ENCODE data around the gene CNP. TPM values are rescaled to one million over a fixed set of nuclear protein-coding genes. Genes with fewer than 3 reads are reported as not detected.
A peak's percentile ranks its signal among the peaks of the same experiment; 100 is the strongest.

Gene CNP
- total and polyA plus RNA-seq, 10 of the 15 experiments (the other 5 are each of a cell fraction or from before 2014, with no cell fraction given) = 1.8 to 60.7 (median 31.4) TPM

GRCh38 chr17:41930009-41930832 is 36.4 kb upstream of the CNP start, which contains the start of gene ODAD4 (continued):
- TF ChIP-seq ATF3 (IDR thresholded peaks at IDR 0.05; ENCODE audit: borderline replicate concordance, extremely low read depth, low read depth, low read length) = no peak
- no peak for TF ChIP-seq ZNF207 (IDR thresholded peaks at IDR 0.05; ENCODE audit: borderline replicate concordance)
- no peak for TF ChIP-seq ZBED1 (IDR thresholded peaks at IDR 0.05; ENCODE audit: borderline replicate concordance)
- TF ChIP-seq PKNOX1 (IDR thresholded peaks at IDR 0.05) = peak; percentile 95
- peak; percentile 60 to 64; a peak in 3 of 4 replicates for TF ChIP-seq IKZF2 (IDR thresholded peaks at IDR 0.05)
- TF ChIP-seq LARP7 (IDR thresholded peaks at IDR 0.05) = no peak
- no peak for TF ChIP-seq ZBTB4 (CRISPR knock-in tag; IDR thresholded peaks at IDR 0.05)
- TF ChIP-seq FOXK2 (IDR thresholded peaks at IDR 0.05) = no peak
- no peak for TF ChIP-seq CEBPZ (IDR thresholded peaks at IDR 0.05; ENCODE audit: low read depth, low read length)
- TF ChIP-seq ATF2 (IDR thresholded peaks at IDR 0.05; ENCODE audit: low read length) = no peak
- peak in 1 of 2 experiments; percentile 29; a peak in 1 of 4 replicates for TF ChIP-seq BHLHE40 (IDR thresholded peaks at IDR 0.05; ENCODE audit: borderline replicate concordance in 1 of 2, low read depth in 2 of 2, low read length in 1 of 2)
- peak; percentile 71 for TF ChIP-seq BMI1 (IDR thresholded peaks at IDR 0.05; ENCODE audit: borderline replicate concordance)
- no peak; the same call in 1 of the 2 replicates for TF ChIP-seq DPF2 (IDR thresholded peaks at IDR 0.05)
- TF ChIP-seq RAD21 (IDR thresholded peaks at IDR 0.05; ENCODE audit: insufficient read depth, low read depth, low read length) = no peak
- TF ChIP-seq PAX8 (IDR thresholded peaks at IDR 0.05) = no peak
- no peak for TF ChIP-seq EP300 (IDR thresholded peaks at IDR 0.05; ENCODE audit: borderline replicate concordance in 1 of 2, control insufficient read depth in 1 of 2, low read depth in 2 of 2, low read length in 2 of 2)
- TF ChIP-seq RCOR1 (conservative IDR thresholded peaks at IDR 0.05; ENCODE audit: low read depth, low read length) = 0 out of 2 replicates have a peak, but pooled peaks have one; percentile 35
- no peak for TF ChIP-seq CHD1 (IDR thresholded peaks at IDR 0.05; ENCODE audit: low read depth, low read length)
- TF ChIP-seq HDAC2 (IDR thresholded peaks at IDR 0.05) = no peak
- no peak for TF ChIP-seq CHD4 (IDR thresholded peaks at IDR 0.05)
